KMS-11 (cell line): Measurements from ENCODE around the gene RARRES1.

Source experiments
- H2AFZ ChIP-seq: fragments of 200-600 bp; sonication (generic); 2 replicates; pipeline ENCODE4 v1.6.1; 2016; ENCODE audit warnings: antibody characterized with exemption, mixed run types, low read depth
- H3K27ac ChIP-seq: fragments of 200-600 bp; sonication (generic); 2 replicates; pipeline ENCODE4 v1.6.1; 2016; ENCODE audit warnings: mild to moderate bottlenecking, mixed run types
- H3K27me3 ChIP-seq: fragments of 200-600 bp; sonication (generic); 2 replicates; pipeline ENCODE4 v1.6.1; 2017; ENCODE audit warnings: mild to moderate bottlenecking, low read depth, mixed run types, moderate library complexity; ENCODE audit not compliant: insufficient read depth
- H3K36me3 ChIP-seq: fragments of 200-600 bp; sonication (generic); 2 replicates; pipeline ENCODE4 v1.6.1; 2017; ENCODE audit warnings: mild to moderate bottlenecking, mixed run types; ENCODE audit not compliant: insufficient read depth
- H3K4me1 ChIP-seq: fragments of 200-600 bp; sonication (generic); 2 replicates; pipeline ENCODE4 v1.6.1; 2016; ENCODE audit warnings: mild to moderate bottlenecking, low read depth, mixed run types; ENCODE audit not compliant: poor library complexity, severe bottlenecking
- H3K4me2 ChIP-seq: fragments of 200-600 bp; sonication (generic); 2 replicates; pipeline ENCODE4 v1.7.0; 2016; ENCODE audit warnings: mild to moderate bottlenecking, mixed run types
- H3K4me3 ChIP-seq: fragments of 200-600 bp; sonication (generic); IDR thresholded peaks from 2 replicates; pipeline ENCODE4 v1.6.1; 2017; ENCODE audit warnings: low read depth, low read length, mixed read lengths; ENCODE audit not compliant: insufficient read depth
- H3K79me2 ChIP-seq: fragments of 200-600 bp; sonication (generic); 2 replicates; pipeline ENCODE4 v1.6.1; 2016; ENCODE audit warnings: low read depth, mixed run types; ENCODE audit not compliant: insufficient read depth
- H3K9ac ChIP-seq: fragments of 200-600 bp; sonication (generic); 2 replicates; pipeline ENCODE4 v1.6.1; 2016; ENCODE audit warnings: mild to moderate bottlenecking, mixed run types
- H4K20me1 ChIP-seq: fragments of 200-600 bp; sonication (generic); 2 replicates; pipeline ENCODE4 v1.6.1; 2016; ENCODE audit warnings: mild to moderate bottlenecking, mixed run types; ENCODE audit not compliant: insufficient read depth
- TF ChIP-seq, protein P1 (sequence below): fragments of 200-600 bp; sonication (generic); conservative IDR thresholded peaks from 2 replicates; pipeline ENCODE4 v1.6.1; 2017; ENCODE audit warnings: low read depth, mild to moderate bottlenecking, antibody characterized with exemption, low read length, moderate library complexity, mixed read lengths

The RARRES1 gene

DNA sequence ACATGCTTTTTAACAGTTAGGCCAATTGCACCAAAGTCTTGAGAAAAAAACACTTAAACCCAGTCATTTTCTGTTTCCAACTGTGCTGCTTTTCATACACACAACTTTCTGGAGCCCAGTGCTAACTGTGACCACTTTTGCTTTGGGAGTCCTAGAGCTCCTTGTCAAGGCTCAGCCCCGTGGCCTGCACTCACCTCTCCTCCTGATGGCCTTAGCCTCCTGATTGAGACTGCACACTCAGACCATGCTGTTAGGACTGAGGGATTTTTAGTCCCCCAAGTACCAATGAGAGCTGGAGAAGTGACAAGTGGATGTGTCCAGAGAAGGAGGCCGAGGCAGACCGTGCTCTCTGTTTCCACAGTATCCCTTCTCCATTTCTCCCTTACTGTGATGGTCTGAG, 15.2 kb upstream of the RARRES1 start:
- H3K27ac ChIP-seq, result no peak overlapping the region
- no peaks in the 10 kb centered on the region for H4K20me1 ChIP-seq
- H2AFZ ChIP-seq, result no peak overlapping the region
- H3K36me3 ChIP-seq, result no peaks in the 10 kb centered on the region; the same call in 1 of the 2 replicates
- H3K4me3 ChIP-seq, result no peak overlapping the region
- no peaks in the 10 kb centered on the region for H3K79me2 ChIP-seq
- TF ChIP-seq, protein P1, sequence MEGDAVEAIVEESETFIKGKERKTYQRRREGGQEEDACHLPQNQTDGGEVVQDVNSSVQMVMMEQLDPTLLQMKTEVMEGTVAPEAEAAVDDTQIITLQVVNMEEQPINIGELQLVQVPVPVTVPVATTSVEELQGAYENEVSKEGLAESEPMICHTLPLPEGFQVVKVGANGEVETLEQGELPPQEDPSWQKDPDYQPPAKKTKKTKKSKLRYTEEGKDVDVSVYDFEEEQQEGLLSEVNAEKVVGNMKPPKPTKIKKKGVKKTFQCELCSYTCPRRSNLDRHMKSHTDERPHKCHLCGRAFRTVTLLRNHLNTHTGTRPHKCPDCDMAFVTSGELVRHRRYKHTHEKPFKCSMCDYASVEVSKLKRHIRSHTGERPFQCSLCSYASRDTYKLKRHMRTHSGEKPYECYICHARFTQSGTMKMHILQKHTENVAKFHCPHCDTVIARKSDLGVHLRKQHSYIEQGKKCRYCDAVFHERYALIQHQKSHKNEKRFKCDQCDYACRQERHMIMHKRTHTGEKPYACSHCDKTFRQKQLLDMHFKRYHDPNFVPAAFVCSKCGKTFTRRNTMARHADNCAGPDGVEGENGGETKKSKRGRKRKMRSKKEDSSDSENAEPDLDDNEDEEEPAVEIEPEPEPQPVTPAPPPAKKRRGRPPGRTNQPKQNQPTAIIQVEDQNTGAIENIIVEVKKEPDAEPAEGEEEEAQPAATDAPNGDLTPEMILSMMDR, result no peak
- H3K4me2 ChIP-seq, result no peak overlapping the region
- no peak overlapping the region for H3K9ac ChIP-seq
- no peaks in the 10 kb centered on the region for H3K4me1 ChIP-seq
- no peaks in the 10 kb centered on the region for H3K27me3 ChIP-seq

DNA sequence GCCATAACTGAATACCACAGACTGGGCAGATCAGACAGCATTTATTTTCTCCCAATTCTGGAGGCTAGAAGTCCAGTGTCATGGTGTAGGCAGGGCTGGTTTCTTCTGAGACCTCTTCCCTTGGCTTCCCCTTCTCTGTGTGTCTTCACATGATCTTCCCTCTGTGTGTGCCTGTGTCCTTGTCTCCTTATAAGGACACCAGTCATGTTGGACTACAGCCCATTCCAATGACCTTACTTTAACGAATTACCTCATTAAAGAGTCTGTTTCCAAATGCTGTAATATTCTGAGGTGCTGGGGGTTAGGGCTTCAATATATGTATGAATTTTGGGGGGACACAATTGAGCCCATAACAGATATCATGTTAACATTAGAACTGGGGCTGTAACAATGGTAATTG, 13.3 kb upstream of the RARRES1 start:
- no peak overlapping the region for H3K27ac ChIP-seq

DNA sequence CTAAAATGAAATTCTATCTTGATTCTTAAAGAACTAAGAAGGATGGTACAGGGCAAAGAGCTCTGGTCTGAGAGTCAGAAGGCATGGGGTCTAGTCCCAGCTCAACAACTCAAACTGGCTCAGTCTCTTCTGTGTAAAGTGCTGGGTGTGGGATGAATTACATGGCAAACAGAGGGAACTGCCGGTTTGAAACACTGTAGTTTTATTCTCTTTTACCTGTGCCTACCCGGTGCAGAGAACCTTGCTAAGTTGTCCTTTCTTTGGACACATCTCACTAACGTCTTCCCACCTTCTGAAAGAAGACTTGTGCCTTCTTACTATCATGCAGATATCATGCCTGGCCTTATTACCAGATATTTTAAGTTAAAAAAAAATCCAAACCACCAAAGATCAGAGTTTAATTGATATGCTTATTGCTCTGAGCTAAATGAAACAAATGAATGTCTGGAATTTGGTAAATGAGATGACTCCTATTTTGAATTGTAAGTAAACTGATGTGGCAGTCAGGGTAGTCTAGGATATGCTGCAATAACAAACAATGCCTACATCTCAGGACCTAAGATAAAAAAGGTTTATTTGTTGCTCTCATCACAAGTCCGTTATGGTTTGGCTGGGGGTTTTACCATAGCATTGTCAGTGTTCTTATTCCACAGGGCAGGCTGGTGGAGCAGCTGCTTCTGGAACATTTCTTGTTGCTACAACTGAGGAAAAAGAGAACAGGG, 12.5 kb upstream of the RARRES1 start:
- Histone ChIP-seq H2AFZ (no peak overlapping the region), H3K9ac (no peak overlapping the region), H3K27ac (no peak overlapping the region), H4K20me1 (no peaks in the 10 kb centered on the region), H3K27me3 (no peaks in the 10 kb centered on the region), H3K36me3 (no peaks in the 10 kb centered on the region), H3K4me2 (no peak overlapping the region), H3K4me1 (no peaks in the 10 kb centered on the region), H3K79me2 (no peaks in the 10 kb centered on the region), H3K4me3 (no peak overlapping the region)
- TF ChIP-seq, protein P1, result no peak

More for the DNA sequence above, 13.3 kb upstream of the RARRES1 start:
- TF ChIP-seq, protein P1, result no peak
- Histone ChIP-seq H3K9ac (no peak overlapping the region), H4K20me1 (no peaks in the 10 kb centered on the region), H3K4me2 (no peak overlapping the region), H3K79me2 (no peaks in the 10 kb centered on the region), H3K4me3 (no peak overlapping the region), H2AFZ (no peak overlapping the region), H3K4me1 (no peaks in the 10 kb centered on the region), H3K27me3 (no peaks in the 10 kb centered on the region), H3K36me3 (no peaks in the 10 kb centered on the region; the same call in 1 of the 2 replicates)

DNA sequence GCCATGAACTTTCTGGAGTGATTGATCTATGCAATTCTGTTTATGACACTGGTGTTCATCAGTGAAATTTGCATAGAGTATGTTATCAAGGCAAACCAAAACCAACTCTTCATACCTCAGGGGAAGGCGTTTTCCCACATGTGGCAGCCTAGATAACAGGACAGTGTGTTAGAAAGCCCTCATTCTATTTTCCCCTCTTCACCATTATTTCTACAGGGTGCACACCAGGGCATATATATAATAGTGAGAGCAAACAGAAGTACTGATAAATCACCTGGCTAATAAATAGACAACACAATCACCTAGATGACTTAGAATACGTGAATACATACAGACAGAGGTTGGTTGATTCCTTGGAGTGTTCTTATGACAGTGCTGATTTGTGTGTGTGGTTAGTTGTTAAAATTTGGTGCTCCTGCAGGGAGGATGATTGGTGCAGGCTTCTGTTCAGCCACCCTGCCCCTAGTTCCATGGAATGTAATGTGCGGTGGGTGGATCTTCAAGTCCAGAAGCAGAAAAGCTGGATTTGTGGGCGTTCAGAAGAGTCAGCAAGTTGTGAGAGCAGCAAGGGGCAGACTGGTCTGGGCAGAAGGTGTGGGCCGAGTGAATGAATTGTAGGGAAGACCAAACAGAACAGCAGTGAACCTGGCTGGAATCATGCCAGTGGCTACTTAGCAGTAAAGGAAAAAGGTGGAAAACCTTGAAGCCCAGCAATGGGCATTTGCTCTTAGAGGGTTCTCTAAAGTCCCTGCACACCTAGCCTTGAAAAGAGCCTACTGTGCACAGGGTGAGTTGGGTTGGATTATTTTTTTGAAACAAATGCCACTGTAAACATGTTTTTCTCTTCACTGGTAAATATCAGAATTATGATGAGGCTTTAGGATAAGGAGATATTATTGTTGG, 11.7 kb upstream of the RARRES1 start:
- H2AFZ ChIP-seq, result no peak overlapping the region
- no peaks in the 10 kb centered on the region for H3K4me1 ChIP-seq
- TF ChIP-seq, protein P1, result no peak
- no peak overlapping the region for H3K9ac ChIP-seq
- H3K4me2 ChIP-seq, result no peak overlapping the region
- H3K27ac ChIP-seq, result no peak overlapping the region
- no peak overlapping the region for H3K4me3 ChIP-seq
- no peaks in the 10 kb centered on the region for H3K79me2 ChIP-seq
- no peaks in the 10 kb centered on the region for H4K20me1 ChIP-seq
- no peaks in the 10 kb centered on the region for H3K27me3 ChIP-seq
- H3K36me3 ChIP-seq, result no peaks in the 10 kb centered on the region
